A673 (cell line): ENCODE measurements around the gene FFAR1.

ENCODE experiments used
- CTCF ChIP-seq: fragments of 300-800, 200-600 bp; sonication (generic); conservative IDR thresholded peaks from 2 replicates; pipeline ENCODE4 v1.5.1; 2017; ENCODE audit warnings: low read depth, mild to moderate bottlenecking, antibody characterized with exemption, low read length, moderate library complexity, mixed read lengths
- EZH2 ChIP-seq: fragments of 200-600 bp; sonication (generic); IDR thresholded peaks from 2 replicates; pipeline ENCODE4 v1.6.1; 2017; ENCODE audit warnings: borderline replicate concordance, low read depth, mild to moderate bottlenecking, mixed read lengths, antibody characterized with exemption, low read length; ENCODE audit not compliant: poor library complexity, severe bottlenecking

- TF ChIP-seq CTCF (no peak), EZH2 (no peak)
Observed at GRCh38 chr19:35357867-35358573, 10.3 kb downstream of the FFAR1 start, which contains the start of gene FFAR3.
